Heart left ventricle (tissue), 13 donors: ENCODE data around the gene OR2W3.

Experiments used
- CTCF ChIP-seq, 12 donors: fragments of 200-600 bp; sonication (generic) in 4 of 12; IDR thresholded peaks; one replicate each; pipeline versions ENCODE4 v1.5.0 to v1.8.0; 2018 to 2022; ENCODE audit warnings: antibody characterized with exemption in 12 of 12, mild to moderate bottlenecking in 5 of 12
- POLR2A ChIP-seq, 2 donors: fragments of 450-650 bp; IDR thresholded peaks; one replicate each; pipeline ENCODE4 v1.6.1; 2017; ENCODE audit warnings: antibody characterized with exemption in 2 of 2, mild to moderate bottlenecking in 2 of 2, moderate library complexity in 2 of 2
- donor health status: ischemic (EF 13 %, LVEDD 7.1; RV severe dilation, severe dysfunction).
- donor health status: DM: no; HTN: yes; CAD: no.
- donor health status: DM: no; HTN: no; CAD: no.
- donor health status: ischemic (EF 25% LVEDD 6.9; RV normal size, moderate dysfunction).
- donor health status: ischemic (EF 25% LVEDD 5.7; RV mildly dilated, moderate dysfunction).
- donor health status: ischemic (EF 35%, LVEDD 5.7; RV mildly dilated, moderate dysfunction).
- donor health status: nonischemic (EF 11% LVEDD 7.7; RV severe dilation, severe dysfunction).
- donor health status: DM: yes; HTN: yes; CAD: no.
- donor health status: PGD.
- donor health status: ischemic (EF 29% LVEDD 5.4; RV normal size, mild dysfunction).
- donor health status: nonischemic (EF 23%, LVEDD 6.1; RV moderate dilation, normal function).

- no peak for TF ChIP-seq CTCF (IDR thresholded peaks at IDR 0.05)
- TF ChIP-seq POLR2A (IDR thresholded peaks at IDR 0.05) = no peak
Observed at GRCh38 chr1:247862756-247863155, 32.6 kb upstream of the OR2W3 start.
